HG03460 (cell line): ENCODE data around the gene ROCK2.
"Not testable (repeated sequence)": the region's sequence is repeated elsewhere in the genome, so short reads cannot be mapped to it uniquely, and the experiment has no call there.

ENCODE experiments used
- ATAC-seq: cut with Tn5 transposase; IDR thresholded peaks from one replicate; pipeline ENCODE4 v1.9.1; 2021; ENCODE audit not compliant: unreplicated experiment

ROCK2 gene

DNA sequence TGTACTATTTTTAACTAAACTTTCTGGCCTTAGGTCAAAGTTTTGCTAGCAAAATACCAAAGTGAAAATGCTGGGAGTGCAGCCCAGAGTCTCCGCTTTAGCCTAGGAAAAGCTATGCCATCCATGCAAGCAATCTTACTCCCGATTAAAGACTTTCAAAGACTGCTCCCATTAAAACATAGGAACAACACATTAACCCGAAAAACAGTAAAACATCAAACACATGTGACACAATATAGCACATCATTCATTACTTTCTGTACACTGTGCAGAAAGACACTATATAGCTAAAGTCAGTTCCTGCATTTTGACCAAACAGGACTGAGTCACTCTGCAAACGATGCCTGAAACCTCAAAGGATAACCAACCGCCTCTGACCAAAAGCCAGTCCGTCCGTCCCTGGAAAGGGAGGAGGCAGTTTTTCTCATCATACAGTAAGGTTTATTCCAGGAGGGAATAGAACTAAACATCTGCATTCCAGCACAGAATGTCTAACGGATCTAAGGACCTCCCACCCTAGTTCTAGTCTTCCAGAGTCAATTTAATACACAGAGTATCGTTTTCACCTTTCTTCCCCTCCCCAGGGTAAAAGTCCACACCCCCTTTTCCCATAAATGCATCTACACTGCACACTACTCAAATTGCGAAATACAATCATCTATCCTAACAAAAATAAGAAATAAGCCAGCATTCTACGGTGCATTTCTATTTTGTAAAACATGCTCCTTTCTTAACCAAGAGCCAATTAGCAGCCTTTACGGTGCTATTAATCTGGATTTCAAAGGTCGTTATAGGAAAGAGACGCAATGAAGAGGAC, 1.7 kb downstream of the ROCK2 start:
- no peak for ATAC-seq

GRCh38 chr2:11340717-11341116, 3.7 kb downstream of the ROCK2 start:
- no peak for ATAC-seq

GRCh38 chr2:11339508-11340083, 4.8 kb downstream of the ROCK2 start:
- no peak for ATAC-seq

DNA sequence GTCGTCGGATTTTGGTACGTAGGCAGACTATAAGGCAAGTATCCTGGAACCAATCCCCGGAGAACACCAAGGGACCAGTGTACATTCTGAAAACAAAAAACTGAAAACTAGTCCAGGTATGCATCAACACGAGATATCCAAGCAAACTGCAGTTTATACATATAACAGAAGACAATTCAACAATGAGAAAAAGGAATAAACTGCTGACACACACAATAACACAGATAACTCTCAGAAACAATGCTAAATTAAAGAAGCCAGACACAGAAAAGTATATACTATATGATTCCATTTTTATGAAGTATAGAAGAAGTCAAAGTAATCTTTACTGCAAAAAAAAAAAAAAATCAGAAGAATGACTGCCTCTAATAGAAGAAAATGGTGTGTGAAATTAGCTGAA, 5.9 kb downstream of the ROCK2 start:
- no peak for ATAC-seq

DNA sequence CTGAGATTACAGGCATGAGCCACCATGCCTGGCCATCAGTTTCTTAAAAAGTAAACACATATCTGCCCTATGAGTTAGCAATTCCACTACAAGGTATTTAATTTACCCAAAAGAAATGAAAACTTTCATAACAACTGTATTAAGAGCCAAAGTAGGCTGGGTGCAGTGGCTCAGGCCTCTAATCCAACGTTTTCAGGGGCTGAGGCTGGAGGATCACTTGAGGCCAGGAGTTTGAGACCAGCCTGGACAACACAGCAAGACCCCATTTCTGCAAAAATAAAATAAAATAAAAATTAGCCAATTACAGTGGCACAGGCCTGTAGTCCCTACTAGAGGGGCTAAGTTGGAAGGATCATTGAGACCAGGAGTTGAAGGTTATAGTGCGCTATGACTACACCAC, 6.5 kb downstream of the ROCK2 start:
- no peak for ATAC-seq

DNA sequence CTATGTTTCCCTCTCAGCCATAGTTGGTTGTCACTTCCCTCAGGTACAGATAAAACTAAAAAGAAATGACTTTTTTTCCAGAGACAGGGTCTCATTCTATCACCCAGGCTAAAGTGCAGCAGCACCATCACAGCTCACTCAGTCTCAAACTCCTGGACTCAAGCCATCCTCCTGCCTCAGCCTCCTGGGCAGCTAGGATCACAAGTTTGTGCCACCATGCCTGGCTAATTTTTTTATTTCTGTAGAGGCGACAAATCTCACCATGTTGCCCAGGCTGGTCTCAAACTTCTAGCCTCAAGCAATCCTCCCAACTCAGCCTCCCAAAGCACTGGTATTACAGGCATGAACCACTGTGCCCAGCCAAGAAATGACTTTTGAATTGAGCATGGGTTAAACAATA, 8.2 kb downstream of the ROCK2 start:
- ATAC-seq = no peak

GRCh38 chr2:11333427-11334183, 10.8 kb downstream of the ROCK2 start:
- ATAC-seq = no peak

DNA sequence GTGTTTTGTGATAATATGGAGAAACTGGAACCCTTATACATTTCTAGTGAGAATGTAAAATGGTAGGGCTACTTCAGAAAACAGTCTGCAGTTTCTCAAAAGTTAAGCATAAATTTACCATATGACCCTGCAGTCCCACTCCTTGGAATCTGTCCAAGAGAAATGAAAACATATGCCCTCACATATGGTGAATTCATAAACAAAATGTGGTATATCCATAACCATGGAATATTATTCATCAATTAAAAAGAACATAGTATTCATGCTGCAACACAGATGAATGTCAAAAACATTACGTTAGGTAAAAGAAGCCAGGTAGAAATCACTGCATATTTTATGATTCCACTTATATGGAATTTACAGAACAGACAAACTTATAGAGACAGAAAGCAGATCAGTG, 11.8 kb downstream of the ROCK2 start:
- no peak for ATAC-seq

DNA sequence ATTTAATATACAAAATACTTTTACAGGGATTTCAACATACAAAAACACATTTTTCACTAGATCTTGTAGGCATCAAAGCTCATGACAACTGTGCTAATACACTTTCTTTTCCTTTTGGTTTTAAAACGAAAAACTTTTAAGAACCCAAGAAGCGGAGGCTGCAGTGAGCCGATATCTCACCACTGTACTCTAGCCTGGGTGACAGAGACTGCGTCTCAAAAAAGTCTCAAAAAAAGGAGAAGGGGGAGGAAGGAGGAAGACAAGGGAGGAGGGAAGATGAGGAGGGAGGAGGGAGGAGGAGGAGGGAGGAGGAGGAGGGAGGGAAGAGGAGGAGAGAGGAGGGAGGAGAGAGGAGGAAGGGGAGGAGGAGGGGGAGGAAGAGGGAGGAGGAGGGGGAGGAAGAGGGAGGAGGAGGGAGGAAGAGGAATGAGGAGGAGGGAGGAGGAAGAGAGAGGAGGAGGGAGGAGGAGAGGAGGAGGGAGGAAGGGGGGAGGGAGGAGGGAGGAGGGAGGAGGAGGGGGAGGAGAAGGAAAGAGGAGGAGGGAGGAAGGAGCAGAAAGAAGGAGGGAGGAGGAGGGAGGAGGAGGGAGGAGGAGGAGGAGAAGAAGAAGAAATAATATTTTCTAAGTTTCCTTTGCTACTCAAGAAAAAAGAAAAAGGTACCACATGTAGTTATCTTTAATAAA, 13.8 kb downstream of the ROCK2 start:
- no peak for ATAC-seq

GRCh38 chr2:11329776-11330175, 14.7 kb downstream of the ROCK2 start:
- ATAC-seq = no peak

GRCh38 chr2:11328522-11328921, 15.9 kb downstream of the ROCK2 start:
- not testable (repeated sequence) for ATAC-seq

DNA sequence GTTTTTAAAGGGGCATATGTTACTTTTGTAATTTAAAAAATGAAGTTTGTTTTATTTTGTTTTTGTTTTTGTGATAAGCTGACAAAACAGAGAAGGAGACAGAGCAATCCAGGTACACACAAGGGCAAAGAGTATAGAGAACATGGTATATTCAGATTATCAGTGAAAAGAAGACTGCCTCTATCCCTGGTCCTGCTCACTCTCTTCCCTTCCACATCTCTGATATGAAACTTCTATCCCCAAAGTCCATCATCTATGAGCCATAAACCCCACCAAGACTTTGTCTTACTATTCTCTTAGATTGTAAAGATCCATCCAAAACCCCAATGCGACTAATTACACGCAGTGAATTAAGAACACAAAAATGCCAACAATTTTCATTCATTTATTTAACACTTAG, 16.6 kb downstream of the ROCK2 start:
- ATAC-seq = no peak

DNA sequence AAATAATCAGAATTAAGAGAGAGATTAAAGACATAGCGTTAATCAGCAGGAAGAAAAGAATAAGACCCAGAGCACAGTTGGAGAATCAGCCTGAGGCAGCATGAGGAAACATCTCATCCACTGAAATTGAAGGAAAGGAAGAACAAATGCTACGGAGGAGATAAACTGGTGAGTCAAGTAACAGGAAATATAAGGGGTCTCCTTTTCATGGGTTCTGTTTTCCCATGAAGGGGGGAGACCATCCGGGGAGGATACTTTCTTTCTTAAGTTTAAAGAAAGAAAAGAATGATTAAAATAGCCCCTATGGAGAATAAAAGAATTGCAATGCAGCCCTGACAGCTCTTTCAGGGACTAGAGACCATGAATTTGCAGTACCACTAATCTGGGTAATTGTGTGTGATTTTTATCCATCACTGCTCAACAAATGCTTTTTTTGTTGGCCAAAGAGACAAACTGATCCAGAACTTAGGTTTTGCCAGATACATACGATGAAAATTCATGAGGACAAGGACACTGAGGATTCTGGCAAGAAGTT, 17.7 kb downstream of the ROCK2 start:
- ATAC-seq = no peak

GRCh38 chr2:11325961-11326676, 18.3 kb downstream of the ROCK2 start:
- ATAC-seq = no peak

- ATAC-seq = no peak
These were observed 22.6 kb downstream of the ROCK2 start for GRCh38 chr2:11321847-11322246.

GRCh38 chr2:11320698-11321492, 23.5 kb downstream of the ROCK2 start:
- no peak for ATAC-seq

DNA sequence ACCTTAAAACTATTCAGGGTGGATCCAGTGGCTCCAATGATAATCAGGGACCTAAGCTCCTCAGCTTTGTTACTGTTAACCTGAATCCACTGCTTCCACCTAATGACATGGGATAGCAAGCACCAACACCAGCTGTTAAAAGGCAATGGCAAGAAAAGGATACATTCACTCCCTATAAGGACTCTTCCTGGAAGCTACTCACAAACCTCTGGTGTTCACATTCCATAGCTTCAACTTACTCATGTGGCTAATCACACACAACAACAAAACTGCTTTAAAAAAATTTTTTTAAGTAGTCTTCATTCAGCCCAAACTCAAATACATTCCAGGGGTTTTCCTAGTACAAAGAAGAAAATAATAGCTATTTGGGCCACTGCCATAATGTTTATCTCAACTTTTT, 24.5 kb downstream of the ROCK2 start:
- no peak for ATAC-seq

DNA sequence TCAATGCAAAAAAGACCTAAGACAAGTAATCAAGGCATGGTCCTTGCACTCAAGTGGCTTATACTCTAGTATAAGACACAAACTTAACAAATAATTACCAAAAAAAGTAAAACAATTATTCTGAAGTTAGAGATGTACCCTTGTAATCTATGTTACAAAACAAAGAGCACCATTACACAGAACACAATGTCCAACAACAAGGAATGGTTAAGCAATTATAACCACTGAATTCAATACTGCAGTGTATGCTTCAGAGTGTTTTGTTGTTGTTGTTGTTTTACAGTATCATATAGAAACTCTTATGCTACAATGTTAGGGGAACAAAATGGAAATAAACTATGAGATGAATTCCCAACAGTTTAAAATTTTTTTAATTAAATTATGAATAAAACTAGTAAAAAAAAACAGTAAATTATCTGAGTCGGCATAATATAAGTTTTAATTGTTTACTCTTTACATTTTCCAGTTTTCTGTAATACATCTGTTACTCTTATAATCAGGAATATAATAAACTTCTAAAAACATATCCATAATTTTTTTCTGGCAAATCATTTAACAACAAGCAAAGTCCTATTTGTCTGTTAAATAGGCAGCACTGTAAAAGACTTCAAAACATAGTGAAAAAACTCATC, 29.2 kb downstream of the ROCK2 start:
- no peak for ATAC-seq

DNA sequence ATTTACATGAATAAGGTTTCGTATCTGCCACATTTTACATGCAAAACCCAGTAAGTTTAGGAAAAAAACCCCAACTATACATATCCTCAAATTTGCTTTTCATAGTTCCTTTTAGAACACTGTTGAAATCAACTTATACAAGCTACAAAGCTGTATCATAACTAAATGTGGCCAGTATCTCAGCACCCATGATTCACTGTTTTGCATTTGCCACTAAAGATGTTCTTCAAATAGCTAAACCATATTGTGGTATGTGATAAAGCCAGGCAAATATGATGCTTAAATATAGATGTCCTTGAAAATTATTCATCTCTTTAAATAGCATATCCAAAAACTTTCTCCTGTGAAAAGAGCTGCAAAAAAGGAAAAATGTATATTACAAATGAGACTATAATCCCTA, 29.9 kb downstream of the ROCK2 start:
- no peak for ATAC-seq
